ENCODE data around the gene ITLN1.

DNA sequence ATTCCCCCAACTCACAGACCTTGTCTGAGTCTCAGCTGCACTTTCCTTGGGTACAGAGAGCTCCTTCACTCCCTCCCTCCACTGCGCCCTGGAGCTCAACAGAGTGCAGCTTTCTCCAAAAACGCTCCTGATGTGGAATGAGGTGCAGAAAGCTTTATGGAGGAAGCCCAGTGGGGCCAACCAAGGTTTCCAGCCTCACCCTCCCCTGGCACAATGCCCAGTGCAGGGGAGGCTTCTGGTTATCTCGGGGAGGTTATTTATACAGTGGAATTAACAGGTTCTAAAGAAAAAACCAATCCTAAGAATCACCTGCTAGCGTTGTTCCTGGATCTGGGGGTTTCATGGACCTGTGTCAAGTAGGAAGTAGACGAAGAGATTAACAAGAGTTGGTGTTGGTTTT is at the start of gene ITLN1:
- TF ChIP-seq, protein P1, sequence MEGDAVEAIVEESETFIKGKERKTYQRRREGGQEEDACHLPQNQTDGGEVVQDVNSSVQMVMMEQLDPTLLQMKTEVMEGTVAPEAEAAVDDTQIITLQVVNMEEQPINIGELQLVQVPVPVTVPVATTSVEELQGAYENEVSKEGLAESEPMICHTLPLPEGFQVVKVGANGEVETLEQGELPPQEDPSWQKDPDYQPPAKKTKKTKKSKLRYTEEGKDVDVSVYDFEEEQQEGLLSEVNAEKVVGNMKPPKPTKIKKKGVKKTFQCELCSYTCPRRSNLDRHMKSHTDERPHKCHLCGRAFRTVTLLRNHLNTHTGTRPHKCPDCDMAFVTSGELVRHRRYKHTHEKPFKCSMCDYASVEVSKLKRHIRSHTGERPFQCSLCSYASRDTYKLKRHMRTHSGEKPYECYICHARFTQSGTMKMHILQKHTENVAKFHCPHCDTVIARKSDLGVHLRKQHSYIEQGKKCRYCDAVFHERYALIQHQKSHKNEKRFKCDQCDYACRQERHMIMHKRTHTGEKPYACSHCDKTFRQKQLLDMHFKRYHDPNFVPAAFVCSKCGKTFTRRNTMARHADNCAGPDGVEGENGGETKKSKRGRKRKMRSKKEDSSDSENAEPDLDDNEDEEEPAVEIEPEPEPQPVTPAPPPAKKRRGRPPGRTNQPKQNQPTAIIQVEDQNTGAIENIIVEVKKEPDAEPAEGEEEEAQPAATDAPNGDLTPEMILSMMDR (IDR thresholded peaks at IDR 0.05 in 8 of 11, conservative IDR thresholded peaks at IDR 0.05 in 3 of 11), result no peak
- TF ChIP-seq POLR2A (IDR thresholded peaks at IDR 0.05), result no peak
